Sigmoid colon (tissue), 7 donors: ENCODE data around the gene PUDP. TPM values are rescaled to one million over a fixed set of nuclear protein-coding genes. Genes with fewer than 3 reads are reported as not detected.

Source experiments
- DNase-seq: peaks from one replicate; pipeline ENCODE4 v3.0.0-alpha.2; 2019
- H3K27ac ChIP-seq, 4 donors: fragments of 200-600 bp; sonication (generic); one replicate each; pipeline ENCODE4 v1.5.1; 2016 to 2019; ENCODE audit warnings: mild to moderate bottlenecking in 1 of 4
- H3K27me3 ChIP-seq, 3 donors: fragments of 200-600 bp; sonication (generic); one replicate each; pipeline ENCODE4 v1.5.1; 2019; ENCODE audit warnings: mild to moderate bottlenecking in 1 of 3
- H3K36me3 ChIP-seq, 4 donors: fragments of 200-600 bp; sonication (generic); one replicate each; pipeline ENCODE4 v1.5.1; 2016 to 2019
- H3K4me1 ChIP-seq, 4 donors: fragments of 200-600 bp; sonication (generic); one replicate each; pipeline ENCODE4 v1.5.1; 2017 to 2019
- H3K4me3 ChIP-seq, 4 donors: fragments of 200-600 bp; sonication (generic); one replicate each; pipeline ENCODE4 v1.5.1; 2017 to 2019; ENCODE audit warnings: mild to moderate bottlenecking in 2 of 4, moderate library complexity in 1 of 4
- H3K9me3 ChIP-seq, 4 donors: fragments of 200-600 bp in 3 of 4; sonication (generic) in 3 of 4; one replicate each; pipeline versions ENCODE4 v1.5.1 to v1.6.1; 2013 to 2019
- EP300 ChIP-seq, 4 donors: sonication (generic); formaldehyde crosslinking; IDR thresholded peaks; one replicate each; pipeline ENCODE4 v1.6.1; 2017; ENCODE audit warnings: antibody characterized with exemption in 4 of 4
- POLR2A ChIP-seq, 2 donors: fragments of 450-650 bp; IDR thresholded peaks; one replicate each; pipeline ENCODE4 v1.6.1; 2016; ENCODE audit warnings: antibody characterized with exemption in 2 of 2, mild to moderate bottlenecking in 2 of 2, moderate library complexity in 2 of 2
- POLR2AphosphoS5 ChIP-seq, 4 donors: sonication (generic); formaldehyde crosslinking; IDR thresholded peaks; one replicate each; pipeline ENCODE4 v1.6.1; 2017; ENCODE audit warnings: antibody characterized with exemption in 4 of 4
- WGBS, 2 donors: extraction: QIAGEN DNeasy Blood & Tissue Kit; methylation state at CpG; one replicate each; pipeline ENCODE4 v1.1.7; 2013; 5-methylcytosine and 5-hydroxymethylcytosine counted together
- intact Hi-C: fragments of 100-400 bp; cut with DNase I; formaldehyde crosslinking; loops from one replicate; pipeline ENCODE4 v1.15.1; 2023
- polyA plus RNA-seq, 3 donors: library from polyadenylated mRNA; stranded (reverse); fragments of 200-250 nt; gene quantifications; one replicate each; pipeline ENCODE4 v1.2.3, GENCODE V29; 2013
- total RNA-seq, 4 donors: library from RNA; depleted of rRNA; stranded (reverse); fragments of >200 nt; gene quantifications; one replicate each; pipeline ENCODE4 v1.1.0, GENCODE V29; 2016
- TF ChIP-seq, protein P1 (sequence below), 4 experiments: fragments of 450-650 bp in 3 of 4; fragments of 200-600 bp in 1 of 4; IDR thresholded peaks; one replicate each; pipeline ENCODE4 v1.5.1; 2016 to 2019; ENCODE audit warnings: antibody characterized with exemption in 4 of 4, mild to moderate bottlenecking in 3 of 4, moderate library complexity in 2 of 4
- donor health status: healthy with polysubstance abuse.
- donor health status: Bipolar disorder and iron deficiency.
- donor health status: healthy.

PUDP gene
- total and polyA plus RNA-seq, 7 donors = 6.9 to 29.4 (median 17.2) TPM

DNA sequence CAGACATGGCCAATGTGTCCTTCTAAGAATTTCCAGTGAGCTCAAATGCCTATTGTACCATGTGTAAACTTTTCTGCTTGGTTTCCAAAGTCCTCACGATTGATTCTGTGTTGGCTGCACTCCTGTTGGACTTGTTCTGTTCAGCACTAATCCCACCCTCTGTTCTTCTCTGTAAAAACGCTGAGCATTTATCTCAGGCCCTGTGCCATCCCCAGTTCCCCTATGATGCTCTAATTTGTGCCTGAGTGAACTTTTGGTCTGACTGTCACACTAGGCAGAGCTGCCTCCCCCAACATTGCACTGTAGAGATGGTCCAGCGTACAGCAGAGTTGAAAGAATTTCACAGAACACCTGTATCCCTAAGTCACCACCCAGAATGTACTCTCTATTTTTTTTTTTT, 76.6 kb downstream of the PUDP start:
- no peak overlapping the region for H3K4me3 ChIP-seq
- no peak for TF ChIP-seq POLR2AphosphoS5 (IDR thresholded peaks at IDR 0.05)
- TF ChIP-seq, protein P1, sequence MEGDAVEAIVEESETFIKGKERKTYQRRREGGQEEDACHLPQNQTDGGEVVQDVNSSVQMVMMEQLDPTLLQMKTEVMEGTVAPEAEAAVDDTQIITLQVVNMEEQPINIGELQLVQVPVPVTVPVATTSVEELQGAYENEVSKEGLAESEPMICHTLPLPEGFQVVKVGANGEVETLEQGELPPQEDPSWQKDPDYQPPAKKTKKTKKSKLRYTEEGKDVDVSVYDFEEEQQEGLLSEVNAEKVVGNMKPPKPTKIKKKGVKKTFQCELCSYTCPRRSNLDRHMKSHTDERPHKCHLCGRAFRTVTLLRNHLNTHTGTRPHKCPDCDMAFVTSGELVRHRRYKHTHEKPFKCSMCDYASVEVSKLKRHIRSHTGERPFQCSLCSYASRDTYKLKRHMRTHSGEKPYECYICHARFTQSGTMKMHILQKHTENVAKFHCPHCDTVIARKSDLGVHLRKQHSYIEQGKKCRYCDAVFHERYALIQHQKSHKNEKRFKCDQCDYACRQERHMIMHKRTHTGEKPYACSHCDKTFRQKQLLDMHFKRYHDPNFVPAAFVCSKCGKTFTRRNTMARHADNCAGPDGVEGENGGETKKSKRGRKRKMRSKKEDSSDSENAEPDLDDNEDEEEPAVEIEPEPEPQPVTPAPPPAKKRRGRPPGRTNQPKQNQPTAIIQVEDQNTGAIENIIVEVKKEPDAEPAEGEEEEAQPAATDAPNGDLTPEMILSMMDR (IDR thresholded peaks at IDR 0.05) = no peak
- no peak for TF ChIP-seq POLR2A (IDR thresholded peaks at IDR 0.05)
- no peak for TF ChIP-seq EP300 (IDR thresholded peaks at IDR 0.05)
- H3K36me3 ChIP-seq = no peaks in the 10 kb centered on the region
- 66 to 67% methylated on average over 3 of the region's 3 CpGs for WGBS, 2 donors
- intact Hi-C loops = no loop called here
- H3K9me3 ChIP-seq = no peaks in the 10 kb centered on the region
- DNase-seq = no peak
- H3K27ac ChIP-seq = no peak overlapping the region
- H3K4me1 ChIP-seq = no peaks in the 10 kb centered on the region
- no peaks in the 10 kb centered on the region for H3K27me3 ChIP-seq

DNA sequence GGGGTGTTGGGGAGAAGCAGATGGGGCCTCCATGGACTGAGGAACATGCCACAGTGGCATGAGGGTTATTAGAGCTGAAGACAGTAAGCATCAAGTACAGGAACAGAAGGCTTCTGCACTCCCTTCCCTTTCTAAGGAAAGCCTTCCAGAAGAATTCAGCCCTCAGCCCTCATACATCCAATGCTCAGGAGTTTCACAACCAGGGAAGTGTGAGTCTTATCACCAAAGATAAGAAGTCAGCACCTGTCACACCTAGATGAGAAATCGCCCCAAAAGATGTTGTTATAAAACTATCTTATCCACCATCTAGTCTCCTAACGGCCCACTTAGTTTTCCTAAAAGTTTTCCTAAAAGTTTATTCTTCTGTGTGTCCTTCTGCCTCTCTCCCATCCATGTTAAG, 78.4 kb downstream of the PUDP start:
- H3K36me3 ChIP-seq = no peaks in the 10 kb centered on the region
- H3K27ac ChIP-seq = no peak overlapping the region
- 28 to 69% methylated on average over 2 of the region's 2 CpGs for whole genome bisulfite sequencing, 2 donors
- DNase-seq = no peak
- intact Hi-C loops = no loop called here
- H3K27me3 ChIP-seq = no peaks in the 10 kb centered on the region
- H3K9me3 ChIP-seq = no peaks in the 10 kb centered on the region
- H3K4me1 ChIP-seq = no peaks in the 10 kb centered on the region
- TF ChIP-seq, protein P1 (IDR thresholded peaks at IDR 0.05) = no peak
- TF ChIP-seq POLR2A (IDR thresholded peaks at IDR 0.05) (no peak), POLR2AphosphoS5 (IDR thresholded peaks at IDR 0.05) (no peak), EP300 (IDR thresholded peaks at IDR 0.05) (no peak)
- H3K4me3 ChIP-seq = no peak overlapping the region

DNA sequence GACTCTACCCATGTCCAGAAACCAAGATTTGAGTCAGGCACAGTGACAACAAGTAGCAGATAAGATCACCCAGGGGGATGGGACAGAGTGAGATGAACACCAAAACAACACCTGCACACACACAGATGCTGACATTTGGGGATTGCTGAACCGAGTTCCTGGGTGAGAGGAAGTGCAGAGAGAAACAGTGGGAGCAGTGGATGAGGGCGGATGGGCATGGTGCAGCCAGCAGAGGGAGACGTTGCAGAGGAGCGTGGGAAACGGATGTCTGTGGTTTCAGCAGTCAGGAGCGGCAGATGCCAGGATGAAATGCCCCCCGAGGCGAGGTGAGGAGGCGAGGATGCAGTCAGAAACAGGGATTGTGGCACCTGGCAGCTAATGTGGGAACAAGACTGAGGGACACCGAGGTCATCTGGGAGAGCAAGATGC, 79.0 kb downstream of the PUDP start:
- no peak for DNase-seq
- WGBS, 2 donors = 49 to 82% methylated on average over 10 of the region's 10 CpGs
- Histone ChIP-seq H3K9me3 (no peaks in the 10 kb centered on the region), H3K27ac (no peak overlapping the region), H3K4me3 (no peak overlapping the region), H3K27me3 (no peaks in the 10 kb centered on the region), H3K4me1 (no peaks in the 10 kb centered on the region), H3K36me3 (no peaks in the 10 kb centered on the region)
- TF ChIP-seq POLR2AphosphoS5 (IDR thresholded peaks at IDR 0.05) (no peak), POLR2A (IDR thresholded peaks at IDR 0.05) (no peak), EP300 (IDR thresholded peaks at IDR 0.05) (no peak)
- TF ChIP-seq, protein P1 (IDR thresholded peaks at IDR 0.05) = no peak
- intact Hi-C loops = no loop called here

- no peaks in the 10 kb centered on the region for H3K36me3 ChIP-seq
- no peak for DNase-seq
- H3K27ac ChIP-seq = no peak overlapping the region
- intact Hi-C loops = no loop called here
- no peaks in the 10 kb centered on the region for H3K27me3 ChIP-seq
- 92 to 95% methylated on average over 7 of the region's 7 CpGs for WGBS, 2 donors
- no peaks in the 10 kb centered on the region for H3K4me1 ChIP-seq
- no peak for TF ChIP-seq POLR2AphosphoS5 (IDR thresholded peaks at IDR 0.05)
- TF ChIP-seq, protein P1 (IDR thresholded peaks at IDR 0.05) = no peak
- no peak for TF ChIP-seq POLR2A (IDR thresholded peaks at IDR 0.05)
- H3K9me3 ChIP-seq = no peaks in the 10 kb centered on the region
- no peak overlapping the region for H3K4me3 ChIP-seq
Observed at GRCh38 chrX:7067256-7067655, 80.7 kb downstream of the PUDP start.

DNA sequence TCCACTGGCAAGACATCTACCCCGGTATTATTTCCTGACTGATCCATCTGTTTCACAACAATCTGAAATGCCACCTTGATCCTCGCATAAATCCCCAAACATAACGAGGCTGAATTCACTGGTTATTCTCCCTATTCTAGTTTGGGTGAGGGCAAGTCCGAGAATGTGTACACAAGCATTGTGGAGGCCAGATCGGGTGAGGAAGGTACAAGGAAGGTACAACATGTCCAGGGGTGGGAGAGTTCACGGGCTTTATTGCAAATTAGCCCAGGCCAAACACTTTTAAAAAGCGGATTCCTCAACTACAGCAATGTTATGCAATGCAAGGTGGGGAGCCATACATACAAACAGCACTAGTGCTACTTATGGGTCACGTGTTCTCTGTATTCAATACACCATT, 82.5 kb downstream of the PUDP start:
- no peak for DNase-seq
- no peak overlapping the region for H3K27ac ChIP-seq
- no peaks in the 10 kb centered on the region for H3K4me1 ChIP-seq
- H3K27me3 ChIP-seq = no peaks in the 10 kb centered on the region
- H3K9me3 ChIP-seq = no peaks in the 10 kb centered on the region
- H3K36me3 ChIP-seq = no peaks in the 10 kb centered on the region
- 95% methylated on average over 8 of the region's 8 CpGs for WGBS, 2 donors
- H3K4me3 ChIP-seq = no peak overlapping the region
- intact Hi-C loops = no loop called here
- TF ChIP-seq POLR2A (IDR thresholded peaks at IDR 0.05) (no peak), POLR2AphosphoS5 (IDR thresholded peaks at IDR 0.05) (no peak), EP300 (IDR thresholded peaks at IDR 0.05) (no peak)
- TF ChIP-seq, protein P1 (IDR thresholded peaks at IDR 0.05) = no peak
